IMR-90 (cell line): Measurements from ENCODE around the gene UBE2C. TPM values are rescaled to one million over a fixed set of nuclear protein-coding genes. Genes with fewer than 3 reads are reported as not detected.

Experiments used
- ATAC-seq: fragments of 200-7000 bp; cut with Tn5 transposase; 2 replicates; pipeline ENCODE4 v1.9.1; 2020; ENCODE audit warnings: low read depth, mild to moderate bottlenecking, moderate library complexity
- BruUV-seq: library from RNA; stranded (reverse); fragments of 400-500 nt; replicated peaks from 2 replicates; lab custom pipeline; 2021; lab: Mats Ljungman, UMichigan
- CTCF ChIA-PET: fragments of 300-600 bp; formaldehyde crosslinking; extraction: SDS; loops from one replicate; lab custom pipeline; 2021; ENCODE audit warnings: antibody characterized with exemption; lab: Yijun Ruan, JAX
- POLR2A ChIA-PET: fragments of 300-600 bp; sonication (Branson Sonifier 250); formaldehyde crosslinking; loops from one replicate; lab custom pipeline; 2022; ENCODE audit warnings: antibody characterized with exemption; ENCODE audit not compliant: unreplicated experiment; lab: Charles Lee
- DNase-seq: peaks from one replicate; pipeline ENCODE4 v3.0.0; 2013
- H2AFZ ChIP-seq: replicated peaks from 2 replicates; pipeline ENCODE3; 2013; ENCODE audit warnings: low read length, mild to moderate bottlenecking; ENCODE audit not compliant: poor library complexity
- H2AK5ac ChIP-seq: 2 replicates; pipeline ENCODE4 v1.6.1; 2013; ENCODE audit warnings: low read depth, low read length, inconsistent platforms
- H2AK9ac ChIP-seq: replicated peaks from 2 replicates; pipeline ENCODE3; 2013; ENCODE audit warnings: mild to moderate bottlenecking, low read depth, low read length, moderate library complexity; ENCODE audit not compliant: poor library complexity
- H2BK120ac ChIP-seq: 2 replicates; pipeline ENCODE4 v1.6.1; 2013; ENCODE audit warnings: low read depth, low read length, inconsistent platforms
- H2BK15ac ChIP-seq: 3 replicates; pipeline ENCODE4 v1.6.1; 2013; ENCODE audit warnings: low read depth, low read length, inconsistent platforms
- H2BK20ac ChIP-seq: 2 replicates; pipeline ENCODE4 v1.6.1; 2013; ENCODE audit warnings: low read depth, mild to moderate bottlenecking, inconsistent platforms, low read length, moderate library complexity
- H2BK5ac ChIP-seq: 2 replicates; pipeline ENCODE4 v1.6.1; 2013; ENCODE audit warnings: mild to moderate bottlenecking, low read depth, low read length, inconsistent platforms; ENCODE audit not compliant: poor library complexity, severe bottlenecking
- H3K14ac ChIP-seq: replicated peaks from 2 replicates; pipeline ENCODE4 v1.6.1; 2013; ENCODE audit warnings: low read depth, low read length, inconsistent platforms
- H3K18ac ChIP-seq: 2 replicates; pipeline ENCODE4 v1.6.1; 2013; ENCODE audit warnings: low read depth, low read length, control low read depth
- H3K23ac ChIP-seq: 2 replicates; pipeline ENCODE4 v1.6.1; 2013; ENCODE audit warnings: low read depth, low read length, inconsistent platforms
- H3K27ac ChIP-seq: 2 replicates; pipeline ENCODE4 v1.5.1; 2013; ENCODE audit warnings: mild to moderate bottlenecking, control low read depth, low read length; ENCODE audit not compliant: insufficient read depth
- H3K27me3 ChIP-seq: 2 replicates; pipeline ENCODE4 v1.6.1; 2013; ENCODE audit warnings: low read length; ENCODE audit not compliant: control insufficient read depth, insufficient read depth
- H3K36me3 ChIP-seq: 2 replicates; pipeline ENCODE4 v1.6.1; 2013; ENCODE audit warnings: low read length, mixed read lengths; ENCODE audit not compliant: control insufficient read depth, insufficient read depth
- H3K4ac ChIP-seq: 2 replicates; pipeline ENCODE4 v1.6.1; 2013; ENCODE audit warnings: low read depth, low read length, inconsistent platforms
- H3K4me1 ChIP-seq: 2 replicates; pipeline ENCODE4 v1.6.1; 2013; ENCODE audit warnings: low read length, mixed read lengths; ENCODE audit not compliant: control insufficient read depth, insufficient read depth
- H3K4me2 ChIP-seq: 2 replicates; pipeline ENCODE4 v1.6.1; 2013; ENCODE audit warnings: low read depth, mild to moderate bottlenecking, control low read depth, low read length, moderate library complexity
- H3K4me3 ChIP-seq: 2 replicates; pipeline ENCODE4 v1.5.1; 2013; ENCODE audit warnings: low read depth, mild to moderate bottlenecking, control low read depth, low read length, moderate library complexity; ENCODE audit not compliant: insufficient read depth
- H3K56ac ChIP-seq: 2 replicates; pipeline ENCODE4 v1.6.1; 2013; ENCODE audit warnings: low read length, inconsistent platforms; ENCODE audit not compliant: insufficient read depth; ENCODE audit errors: extremely low read depth
- H3K79me1 ChIP-seq, 2 experiments: 2 replicates each; pipeline ENCODE4 v1.6.1; 2013; ENCODE audit warnings: low read length in 2 of 2, inconsistent platforms in 1 of 2, low read depth in 1 of 2
- H3K9ac ChIP-seq: 2 replicates; pipeline ENCODE4 v1.6.1; 2013; ENCODE audit warnings: low read depth, low read length, control low read depth
- H3K9me1 ChIP-seq: 2 replicates; pipeline ENCODE4 v1.6.1; 2013; ENCODE audit warnings: low read length, inconsistent platforms; ENCODE audit not compliant: insufficient read depth
- H3K9me3 ChIP-seq: 2 replicates; pipeline ENCODE4 v1.6.1; 2013; ENCODE audit warnings: low read length; ENCODE audit not compliant: control insufficient read depth, insufficient read depth
- H4K20me1 ChIP-seq: 2 replicates; pipeline ENCODE4 v1.6.1; 2013; ENCODE audit warnings: low read length, inconsistent platforms; ENCODE audit not compliant: insufficient read depth
- H4K5ac ChIP-seq: 2 replicates; pipeline ENCODE4 v1.6.1; 2013; ENCODE audit warnings: mild to moderate bottlenecking, low read depth, low read length, control low read depth
- H4K8ac ChIP-seq, 2 experiments: 2 replicates each; pipeline ENCODE4 v1.6.1; 2013; ENCODE audit warnings: low read depth in 2 of 2, low read length in 2 of 2, control low read depth in 1 of 2, inconsistent platforms in 1 of 2
- H4K91ac ChIP-seq: 2 replicates; pipeline ENCODE4 v1.6.1; 2013; ENCODE audit warnings: low read depth, low read length, inconsistent platforms; ENCODE audit not compliant: insufficient read depth
- MAZ ChIP-seq: IDR thresholded peaks from 2 replicates; pipeline ENCODE4 v1.6.1; 2012; ENCODE audit warnings: low read depth, mild to moderate bottlenecking, low read length, improper control_type of control experiment, moderate library complexity, borderline replicate concordance
- NFE2L2 ChIP-seq: fragments of 150-350 bp; IDR thresholded peaks from 2 replicates; pipeline ENCODE4 v1.6.1; 2016; ENCODE audit warnings: low read depth, mild to moderate bottlenecking, low read length
- RCOR1 ChIP-seq: IDR thresholded peaks from 2 replicates; pipeline ENCODE4 v1.6.1; 2012; ENCODE audit warnings: mild to moderate bottlenecking, low read length, improper control_type of control experiment; ENCODE audit not compliant: insufficient replicate concordance
- SMC3 ChIP-seq: fragments of 150-350 bp; IDR thresholded peaks from 2 replicates; pipeline ENCODE4 v1.6.1; 2016; ENCODE audit warnings: low read depth, mild to moderate bottlenecking, antibody characterized with exemption, low read length, moderate library complexity
- WGBS, 2 experiments: methylation state at CpG; one replicate each; pipeline versions ENCODE4 v1.1.5 to v1.1.7; 2013; ENCODE audit warnings: missing lambda C conversion rate in 2 of 2; ENCODE audit not compliant: insufficient read length in 1 of 2; ENCODE audit errors: extremely low coverage in 2 of 2; 5-methylcytosine and 5-hydroxymethylcytosine counted together
- dilution Hi-C: fragments of 300-500 bp; cut with HindIII; formaldehyde crosslinking; loops from one replicate; pipeline ENCODE4 v1.14.3; 2018; ENCODE audit warnings: low sequenced_read_pairs; ENCODE audit not compliant: unreplicated experiment
- in situ Hi-C: fragments of 300-500 bp; cut with MboI; formaldehyde crosslinking; loops from 3 replicates; pipeline ENCODE4 v1.14.3; 2019; ENCODE audit warnings: low sequenced_read_pairs, inconsistent platforms, mixed read lengths
- intact Hi-C: fragments of 100-400 bp; cut with micrococcal nuclease; formaldehyde crosslinking; loops from 2 replicates; pipeline ENCODE4 v1.10.0; 2022
- polyA plus RNA-seq, 3 experiments: library from polyadenylated mRNA; depleted of rRNA; stranded (reverse); fragments of >200 nt; gene quantifications; 2 replicates each; pipeline ENCODE4 v1.2.3, GENCODE V29; 2012; ENCODE audit warnings: low replicate concordance in 1 of 3
- total RNA-seq: library from RNA; depleted of rRNA; stranded (reverse); fragments of >200 nt; gene quantifications from 2 replicates; pipeline ENCODE4 v1.2.3, GENCODE V29; 2012

The UBE2C gene
- total and polyA plus RNA-seq, 2 of the 4 experiments (the other 2 are of a cell fraction), result 43.4 to 120 TPM

GRCh38 chr20:45792317-45793118 lies 19.9 kb upstream of the UBE2C start:
- Histone ChIP-seq H2BK120ac (peak overlapping the region; percentile 4; the same call in 1 of the 2 replicates), H3K9me1 (peaks cover 5% of the 10 kb centered on the region; the same call in 1 of the 2 replicates), H3K23ac (peak overlapping the region; percentile 67), H3K9me3 (no peaks in the 10 kb centered on the region), H2BK5ac (peak overlapping the region; percentile 84), H3K4me3 (peak overlapping the region; percentile 71), H3K9ac (peak overlapping the region; percentile 97), H3K4me2 (peak overlapping the region; percentile 98), H3K27me3 (no peaks in the 10 kb centered on the region; the same call in 1 of the 2 replicates), H2AFZ (peak overlapping the region; percentile 96), H4K91ac (peak overlapping the region; percentile 34; the same call in 1 of the 2 replicates), H3K18ac (peak overlapping the region; percentile 2; the same call in 1 of the 2 replicates), H2BK15ac (peak overlapping the region; percentile 12; the same call in 1 of the 3 replicates), H2BK20ac (no peak overlapping the region), H3K79me1 (peaks cover 15 to 19% of the 10 kb centered on the region in 2 experiments), H4K5ac (peak overlapping the region; percentile 43), H2AK5ac (peak overlapping the region; percentile 66), H3K36me3 (peaks cover 24% of the 10 kb centered on the region), H4K20me1 (no peaks in the 10 kb centered on the region), H4K8ac (peak overlapping the region; percentile 86 to 92; a peak in 3 of 4 replicates), H3K4me1 (peaks cover 6% of the 10 kb centered on the region), H3K14ac (peak overlapping the region; percentile 91; the same call in 1 of the 2 replicates), H3K4ac (peak overlapping the region; percentile 62), H2AK9ac (peak overlapping the region; percentile 65), H3K27ac (peak overlapping the region; percentile 82), H3K56ac (peak overlapping the region; percentile 72; the same call in 1 of the 2 replicates)
- 73% methylated on average over 3 of the region's 19 CpGs; no CpG with 5 or more reads in 1 of the 2 experiments for WGBS, 2 experiments
- POLR2A ChIA-PET, result no interaction called here
- BruUV-seq, result no TSS peak
- no peak for TF ChIP-seq RCOR1
- no peak for TF ChIP-seq NFE2L2
- no peak for TF ChIP-seq SMC3
- no peak for TF ChIP-seq MAZ
- no peak for DNase-seq
- intact Hi-C loops, result no loop called here
- dilution Hi-C loops, result no loop called here
- ATAC-seq, result no peak
- in situ Hi-C loops, result loop anchor here (25.0 kb wide), 3 partner anchors 755 to 1855 kb away; partner anchors contain the start of gene TTPAL
- CTCF ChIA-PET, result no interaction called here
